Renal cortical epithelial cell (primary cell): Measurements from ENCODE around the gene SIRPA. TPM values are rescaled to one million over a fixed set of nuclear protein-coding genes. Genes with fewer than 3 reads are reported as not detected.

ENCODE experiments used
- DNase-seq: peaks from one replicate; pipeline ENCODE4 v3.0.0-alpha.2; 2011; ENCODE audit warnings: low read depth
- total RNA-seq: library from RNA; depleted of rRNA; stranded (reverse); fragments of >200 nt; gene quantifications from 2 replicates; pipeline ENCODE4 v1.2.3, GENCODE V29; 2014

The SIRPA gene
- total RNA-seq = 27.8 and 56.9 TPM in 2 replicates

DNA sequence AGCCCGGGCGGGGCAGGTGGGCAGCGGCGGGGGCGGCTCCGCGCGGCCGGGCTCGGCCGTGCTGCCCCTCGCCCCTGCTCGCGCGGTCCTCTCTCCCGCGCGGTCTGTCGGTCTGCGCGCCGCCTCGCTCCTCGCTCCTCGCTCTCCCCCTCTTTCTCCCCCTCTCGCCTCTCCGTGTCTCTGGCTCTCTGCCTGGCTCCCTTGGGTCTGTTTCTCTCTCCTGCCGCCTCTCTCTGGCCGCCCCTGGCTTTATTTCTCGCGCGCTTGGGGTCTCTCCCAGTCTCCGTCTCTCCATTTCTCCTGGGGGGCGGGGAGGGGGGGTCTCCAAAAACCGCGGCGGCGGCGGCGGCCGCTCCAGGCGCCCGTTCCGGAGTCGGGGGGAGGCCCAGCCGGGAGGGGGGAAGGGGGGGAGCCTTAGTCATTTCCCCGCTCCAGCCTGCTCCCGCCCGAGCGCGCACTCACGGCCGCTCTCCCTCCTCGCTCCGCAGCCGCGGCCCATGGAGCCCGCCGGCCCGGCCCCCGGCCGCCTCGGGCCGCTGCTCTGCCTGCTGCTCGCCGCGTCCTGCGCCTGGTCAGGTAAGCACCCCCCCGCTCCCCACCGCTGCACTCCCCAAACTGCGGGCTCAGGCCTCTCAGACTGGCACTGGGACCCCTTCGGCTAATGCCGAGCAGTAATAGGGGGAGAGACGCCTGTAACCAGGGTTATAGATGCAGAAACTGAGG, at the start of gene SIRPA:
Gene SIRPA (plus strand): TSS at position 457 of the 723 bp plus-strand sequence. CDS start 41 bp downstream, at position 498.
- no peak for DNase-seq

DNA sequence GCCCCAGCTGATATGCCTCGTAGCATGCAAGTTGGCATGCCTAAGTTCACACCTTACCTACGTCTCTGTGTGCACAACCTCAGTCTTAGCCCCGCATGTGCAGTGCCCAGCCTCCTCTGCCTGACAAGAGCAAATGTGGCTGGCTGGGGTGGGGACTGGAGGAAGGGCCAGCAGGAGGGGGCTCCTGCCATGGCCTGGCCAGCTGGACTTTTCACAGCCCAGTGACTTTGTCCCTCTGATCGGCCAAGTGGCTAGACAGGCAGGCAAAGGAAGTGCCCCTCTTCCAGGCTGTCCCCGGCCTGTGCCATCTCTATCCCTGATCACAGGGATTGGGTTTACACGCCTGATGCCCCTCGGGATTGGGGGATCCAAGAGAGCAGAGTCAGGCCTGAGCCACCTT, 49.5 kb upstream of the SIRPA start:
- DNase-seq = no peak

GRCh38 chr20:1846341-1846740, 48.9 kb upstream of the SIRPA start:
- no peak for DNase-seq

DNA sequence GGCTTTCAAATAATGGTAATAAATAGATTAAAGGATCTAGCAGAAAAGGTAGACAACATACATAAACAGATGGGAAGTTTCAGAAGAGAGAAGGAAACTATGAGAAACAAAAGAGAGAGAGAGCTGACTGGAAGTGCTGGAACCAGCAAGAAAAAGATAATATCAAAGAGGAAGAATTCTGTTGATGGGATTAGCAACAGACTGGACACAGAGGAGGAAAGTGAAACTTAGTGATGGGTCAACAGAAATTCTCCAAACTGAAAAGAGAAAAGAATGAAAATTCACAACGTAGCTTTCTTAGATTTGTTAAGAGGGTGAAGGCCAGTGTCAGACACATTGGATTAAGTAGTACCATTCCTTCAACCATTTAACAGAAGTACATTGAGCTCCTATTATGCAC, 48.3 kb upstream of the SIRPA start:
- DNase-seq = no peak

GRCh38 chr20:1847780-1848179, 47.4 kb upstream of the SIRPA start:
- no peak for DNase-seq

DNA sequence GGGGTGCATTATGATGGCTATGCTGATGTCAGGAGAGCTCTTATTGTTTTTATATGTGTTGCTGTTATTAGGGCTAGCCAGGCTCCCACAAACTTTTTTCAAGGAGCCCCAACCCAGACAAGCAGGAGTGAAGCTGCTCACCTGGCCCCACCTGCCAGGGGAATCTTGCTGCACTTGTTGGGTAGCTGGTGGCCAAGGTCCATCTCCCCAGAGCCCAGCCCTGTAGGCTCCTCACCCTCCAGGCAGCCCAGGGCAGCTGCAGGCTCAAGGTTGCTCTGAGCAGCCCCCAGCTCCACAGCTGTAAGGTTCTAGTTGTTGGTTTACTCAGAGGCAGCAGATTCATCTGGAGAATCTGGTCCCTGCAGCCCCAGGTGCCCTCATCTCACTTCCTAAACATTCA, 46.8 kb upstream of the SIRPA start:
- DNase-seq = no peak

DNA sequence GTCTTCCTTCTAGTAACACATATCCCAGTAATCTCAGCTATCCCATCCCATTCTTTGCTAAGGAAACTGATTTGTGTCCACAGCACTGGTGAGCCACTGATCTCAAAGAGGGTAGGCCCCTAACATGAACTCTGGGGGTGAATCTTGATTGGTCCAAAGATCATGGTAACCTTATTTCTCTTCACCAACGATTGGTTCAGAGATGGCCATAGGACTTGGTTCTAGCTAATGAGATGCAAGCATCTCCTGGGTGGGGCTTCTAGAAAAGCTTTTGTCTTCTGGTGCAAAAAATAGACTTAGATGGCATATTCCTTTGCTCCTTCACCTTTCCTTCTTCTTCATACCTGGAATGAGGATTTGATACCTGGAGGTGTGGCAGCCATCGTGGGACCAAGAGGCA, 43.8 kb upstream of the SIRPA start:
- DNase-seq = no peak

DNA sequence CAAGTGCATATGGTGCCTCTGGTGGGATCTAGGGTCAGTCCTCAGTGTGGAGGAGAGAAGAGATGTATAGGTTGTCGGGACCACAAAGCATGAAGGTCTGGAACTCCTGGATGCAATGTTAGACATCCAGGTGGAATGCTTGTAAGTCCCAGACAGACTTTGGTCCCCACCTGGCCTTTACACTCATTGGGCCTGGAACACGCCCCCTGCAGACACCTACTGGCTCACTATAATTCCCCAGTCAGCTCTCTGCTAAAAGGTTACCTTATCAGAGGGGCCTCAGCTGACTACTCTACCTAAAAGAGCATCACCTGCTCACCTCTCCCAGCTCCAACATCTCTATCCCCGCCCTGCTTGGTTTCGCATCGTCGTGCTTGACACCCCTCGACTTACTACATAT, 41.7 kb upstream of the SIRPA start:
- DNase-seq = no peak

- no peak for DNase-seq
Measured at GRCh38 chr20:1854246-1854645, 41.0 kb upstream of the SIRPA start.

DNA sequence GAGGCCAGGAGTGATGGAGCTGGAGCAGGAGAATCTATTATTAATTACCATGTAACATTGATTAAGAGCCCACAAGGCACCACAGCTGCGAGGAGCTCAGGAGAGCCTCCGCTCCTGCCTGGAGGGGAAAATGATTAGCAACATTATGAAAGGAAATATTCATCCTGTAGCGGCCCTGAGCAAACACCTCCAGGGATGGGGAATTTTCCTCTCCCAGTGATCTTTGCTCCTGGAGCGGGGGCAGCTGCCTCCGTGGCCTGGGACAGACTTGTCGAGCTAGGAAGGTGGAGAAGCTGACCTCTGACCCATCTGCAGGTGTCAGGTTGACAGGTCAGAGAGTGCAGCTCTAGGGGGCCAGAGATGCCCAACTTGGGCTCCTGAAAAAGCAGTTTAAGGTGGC, 40.1 kb upstream of the SIRPA start:
- DNase-seq = no peak

- DNase-seq = no peak
Measured at GRCh38 chr20:1855690-1856089, 39.5 kb upstream of the SIRPA start.

- no peak for DNase-seq
Measured at GRCh38 chr20:1856424-1856823, 38.8 kb upstream of the SIRPA start.

DNA sequence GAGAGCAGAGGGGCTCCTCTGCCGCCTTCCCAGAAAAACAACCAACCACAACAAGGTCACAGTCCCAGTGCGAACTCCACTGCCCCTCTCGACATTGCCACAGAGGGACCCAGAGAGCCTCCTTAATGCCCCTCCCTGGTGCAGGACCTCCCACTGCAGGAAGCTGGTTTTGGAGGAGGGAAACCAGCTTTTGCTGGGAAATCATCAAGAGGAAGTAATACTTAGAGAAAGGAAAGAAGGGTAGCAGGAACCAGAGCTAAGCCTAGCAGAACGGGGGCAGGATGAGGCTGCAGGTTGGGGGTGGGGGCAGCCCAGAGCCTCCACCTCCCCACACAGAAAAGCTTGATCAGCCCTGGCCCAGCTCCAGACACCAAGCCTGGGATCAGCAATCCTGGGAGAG, 37.7 kb upstream of the SIRPA start:
- no peak for DNase-seq

- DNase-seq = no peak
Measured at GRCh38 chr20:1858871-1859270, 36.3 kb upstream of the SIRPA start.

GRCh38 chr20:1860446-1860845, 34.8 kb upstream of the SIRPA start:
- DNase-seq = peak; percentile 39

- no peak for DNase-seq
Measured at GRCh38 chr20:1861347-1861976, 33.7 kb upstream of the SIRPA start.

GRCh38 chr20:1861996-1862662, 33.1 kb upstream of the SIRPA start:
- no peak for DNase-seq

- no peak for DNase-seq
Measured at GRCh38 chr20:1862663-1863053, 32.5 kb upstream of the SIRPA start.

DNA sequence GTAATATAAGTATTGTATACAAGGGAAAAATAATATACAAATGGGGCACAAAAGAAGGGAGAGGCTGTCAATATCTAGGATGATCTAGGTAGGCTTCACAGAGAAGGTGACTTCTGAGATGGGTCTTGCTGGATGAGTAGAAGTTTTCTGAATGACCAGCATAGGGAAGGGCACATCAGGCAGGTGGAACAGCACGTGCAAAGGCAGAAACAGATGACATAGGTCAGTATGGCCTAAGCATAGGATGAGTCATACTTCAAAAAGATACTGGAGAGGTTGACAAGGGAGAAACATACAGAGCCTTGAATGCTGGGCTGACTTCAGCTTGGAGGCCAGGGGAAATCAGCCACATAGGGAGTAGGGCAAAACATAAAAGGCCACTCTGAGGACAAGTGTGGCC, 31.9 kb upstream of the SIRPA start:
- no peak for DNase-seq

DNA sequence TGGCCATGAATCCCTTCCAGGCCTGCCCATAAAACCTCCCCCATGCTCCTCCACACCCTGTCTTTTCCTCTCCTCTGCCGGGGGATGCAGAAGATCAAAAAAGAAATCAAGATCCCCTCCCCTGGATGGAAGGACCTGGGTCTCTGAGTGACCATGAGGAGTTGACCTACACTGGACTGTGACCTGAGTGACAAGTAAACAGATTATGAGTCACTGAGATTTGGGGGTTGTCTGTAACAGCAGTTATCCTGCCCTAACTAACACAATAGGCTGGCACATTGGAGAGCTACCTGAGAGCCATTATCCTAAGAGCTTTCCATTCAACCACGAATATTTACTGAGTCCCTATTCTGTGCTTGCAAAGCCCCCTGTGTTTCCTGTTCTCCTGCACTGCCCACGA, 28.4 kb upstream of the SIRPA start:
- no peak for DNase-seq

- DNase-seq = no peak
Measured at GRCh38 chr20:1867495-1868260, 27.5 kb upstream of the SIRPA start.

DNA sequence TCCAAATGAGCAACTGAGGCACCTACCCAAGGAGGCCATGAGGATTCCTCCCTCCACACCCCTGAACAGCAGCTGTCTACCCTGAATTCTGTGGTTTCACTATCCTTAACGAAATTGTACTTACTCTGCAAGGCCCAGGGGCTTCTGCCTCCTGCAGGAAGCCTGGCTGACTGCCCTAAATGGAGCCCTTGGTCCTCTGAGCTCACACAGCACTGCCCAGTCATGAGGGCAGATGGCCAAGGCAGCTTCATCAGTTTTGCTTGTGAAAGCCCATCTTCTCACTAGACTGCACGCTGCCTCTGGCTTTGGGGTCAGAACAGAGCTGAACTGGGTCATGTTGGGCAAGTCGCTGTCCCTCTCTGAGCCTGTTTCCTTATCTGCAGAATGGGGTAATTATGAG, 26.4 kb upstream of the SIRPA start:
- DNase-seq = peak; percentile 40
